Tibial artery (tissue), 4 donors: ENCODE data around the gene CSF3R.

Experiments used
- DNase-seq, 2 donors: peaks; one replicate each; pipeline ENCODE4 v3.0.0-alpha.2; 2019
- H3K27ac ChIP-seq, 2 donors: fragments of 200-600 bp; sonication (generic) in 1 of 2; 1 replicate in 1 of 2; 2 replicates in 1 of 2; pipeline ENCODE4 v1.5.1; 2018 to 2019; ENCODE audit warnings: mild to moderate bottlenecking in 1 of 2
- H3K27me3 ChIP-seq, 2 donors: fragments of 200-600 bp; sonication (generic) in 1 of 2; one replicate each; pipeline versions ENCODE4 v1.5.1 to v1.6.0; 2016 to 2019
- H3K36me3 ChIP-seq, 3 donors: fragments of 200-600 bp; sonication (generic) in 2 of 3; one replicate each; pipeline ENCODE4 v1.5.1; 2016 to 2019; ENCODE audit warnings: mild to moderate bottlenecking in 2 of 3
- H3K4me1 ChIP-seq, 4 donors: fragments of 200-600 bp; sonication (generic) in 2 of 4; 1 replicate in 3 of 4; 2 replicates in 1 of 4; pipeline ENCODE4 v1.5.1; 2016 to 2019
- H3K4me3 ChIP-seq, 2 donors: fragments of 200-600 bp; sonication (generic) in 1 of 2; 1 replicate in 1 of 2; 2 replicates in 1 of 2; pipeline ENCODE4 v1.5.1; 2018 to 2019; ENCODE audit warnings: mild to moderate bottlenecking in 2 of 2
- H3K9me3 ChIP-seq, 3 donors: fragments of 200-600 bp; sonication (generic) in 1 of 3; one replicate each; pipeline ENCODE4 v1.5.1; 2016 to 2019
- CTCF ChIP-seq, 2 experiments: fragments of 200-600 bp in 1 of 2; fragments of 450-650 bp in 1 of 2; IDR thresholded peaks; one replicate each; pipeline ENCODE4 v1.5.1; 2017 to 2019; ENCODE audit warnings: antibody characterized with exemption in 2 of 2, mild to moderate bottlenecking in 1 of 2, moderate library complexity in 1 of 2
- intact Hi-C: fragments of 100-400 bp; cut with DNase I; formaldehyde crosslinking; loops from one replicate; pipeline ENCODE4 v1.15.0; 2023; ENCODE audit warnings: low total_unique reads

The CSF3R gene

GRCh38 chr1:36420409-36420808, 62.3 kb downstream of the CSF3R start:
- peak in 1 of 2 donors; percentile 58 for DNase-seq
- intact Hi-C loops, result loop anchor here (2.0 kb wide), 1 partner anchor 78 kb away; no protein-coding TSS in a partner anchor
- TF ChIP-seq CTCF (IDR thresholded peaks at IDR 0.05), result no peak
- Histone ChIP-seq H3K9me3 (no peaks in the 10 kb centered on the region), H3K36me3 (peaks cover 8 to 66% (median 27%) of the 10 kb centered on the region in 3 donors), H3K27ac (no peak overlapping the region), H3K4me3 (no peak overlapping the region), H3K27me3 (no peaks in the 10 kb centered on the region), H3K4me1 (peaks cover 0 to 5% (median 2%) of the 10 kb centered on the region in 4 donors)

DNA sequence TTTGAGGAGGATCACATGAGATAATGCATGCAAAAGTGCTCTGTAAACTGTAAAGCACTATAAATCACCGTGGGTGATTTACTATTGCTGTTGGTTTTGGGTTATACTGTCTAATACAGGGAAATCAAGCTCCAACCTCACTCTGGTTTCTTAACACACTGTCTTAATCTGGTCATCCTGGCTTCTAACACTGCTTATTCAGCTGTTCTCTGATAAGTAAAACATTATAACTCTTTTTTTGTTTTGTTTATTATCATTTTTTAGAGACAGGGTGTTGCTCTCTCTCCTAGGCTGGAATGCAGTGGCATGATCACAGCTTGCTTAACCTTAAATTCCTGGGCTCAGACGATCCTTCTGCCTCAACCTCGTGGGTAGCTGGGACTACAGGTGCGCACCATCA, 63.1 kb downstream of the CSF3R start:
- intact Hi-C loops, result no loop called here
- Histone ChIP-seq H3K4me1 (peaks cover 0 to 5% (median 2%) of the 10 kb centered on the region in 4 donors), H3K36me3 (peaks cover 8 to 57% (median 27%) of the 10 kb centered on the region in 3 donors), H3K4me3 (no peak overlapping the region), H3K27ac (no peak overlapping the region), H3K27me3 (no peaks in the 10 kb centered on the region), H3K9me3 (no peaks in the 10 kb centered on the region)
- no peak for DNase-seq
- no peak for TF ChIP-seq CTCF (IDR thresholded peaks at IDR 0.05)

DNA sequence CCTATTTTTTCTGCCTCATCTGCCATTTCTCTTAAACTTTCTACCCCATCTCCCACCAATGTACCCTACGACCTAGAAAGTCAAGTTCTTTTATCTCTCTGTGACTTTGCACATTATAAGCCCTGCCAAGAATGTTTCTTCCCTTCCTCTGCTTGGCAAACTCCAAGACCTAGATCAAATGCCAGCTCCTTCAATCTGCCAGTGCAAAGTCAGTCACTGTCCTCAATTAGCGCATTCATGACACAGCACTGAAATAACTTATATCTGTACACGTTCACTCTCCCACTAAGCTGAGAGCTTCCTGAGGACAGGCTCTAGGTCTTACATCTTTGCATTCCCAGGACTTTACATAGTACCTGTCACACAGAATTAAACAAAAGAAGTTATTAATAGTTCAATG, 63.6 kb downstream of the CSF3R start:
- no peak overlapping the region for H3K27ac ChIP-seq
- no peak for TF ChIP-seq CTCF (IDR thresholded peaks at IDR 0.05)
- peaks cover 8 to 53% (median 25%) of the 10 kb centered on the region in 3 donors for H3K36me3 ChIP-seq
- H3K4me3 ChIP-seq, result no peak overlapping the region
- no peak for DNase-seq
- peaks cover 0 to 5% (median 2%) of the 10 kb centered on the region in 4 donors for H3K4me1 ChIP-seq
- H3K27me3 ChIP-seq, result no peaks in the 10 kb centered on the region
- no peaks in the 10 kb centered on the region for H3K9me3 ChIP-seq
- intact Hi-C loops, result no loop called here

GRCh38 chr1:36417931-36418330, 64.8 kb downstream of the CSF3R start:
- no peak overlapping the region for H3K4me3 ChIP-seq
- intact Hi-C loops, result no loop called here
- H3K9me3 ChIP-seq, result no peaks in the 10 kb centered on the region
- H3K27me3 ChIP-seq, result no peaks in the 10 kb centered on the region
- no peak for DNase-seq
- H3K4me1 ChIP-seq, result peaks cover 0 to 5% (median 2%) of the 10 kb centered on the region in 4 donors
- TF ChIP-seq CTCF (IDR thresholded peaks at IDR 0.05), result no peak
- H3K36me3 ChIP-seq, result peaks cover 8 to 41% (median 18%) of the 10 kb centered on the region in 3 donors
- H3K27ac ChIP-seq, result no peak overlapping the region
